Stimulated activated CD8-positive, alpha-beta memory T cell treated with anti-CD3 and anti-CD28 coated beads, Interleukin-7, amount 100 ng/mL, for 24 hours (primary cell): ENCODE data around the gene KCNQ4.

Experiments
- DNase-seq: peaks from one replicate; pipeline ENCODE4 v3.0.0-alpha.2; 2020; ENCODE audit warnings: low read depth

KCNQ4 gene

DNA sequence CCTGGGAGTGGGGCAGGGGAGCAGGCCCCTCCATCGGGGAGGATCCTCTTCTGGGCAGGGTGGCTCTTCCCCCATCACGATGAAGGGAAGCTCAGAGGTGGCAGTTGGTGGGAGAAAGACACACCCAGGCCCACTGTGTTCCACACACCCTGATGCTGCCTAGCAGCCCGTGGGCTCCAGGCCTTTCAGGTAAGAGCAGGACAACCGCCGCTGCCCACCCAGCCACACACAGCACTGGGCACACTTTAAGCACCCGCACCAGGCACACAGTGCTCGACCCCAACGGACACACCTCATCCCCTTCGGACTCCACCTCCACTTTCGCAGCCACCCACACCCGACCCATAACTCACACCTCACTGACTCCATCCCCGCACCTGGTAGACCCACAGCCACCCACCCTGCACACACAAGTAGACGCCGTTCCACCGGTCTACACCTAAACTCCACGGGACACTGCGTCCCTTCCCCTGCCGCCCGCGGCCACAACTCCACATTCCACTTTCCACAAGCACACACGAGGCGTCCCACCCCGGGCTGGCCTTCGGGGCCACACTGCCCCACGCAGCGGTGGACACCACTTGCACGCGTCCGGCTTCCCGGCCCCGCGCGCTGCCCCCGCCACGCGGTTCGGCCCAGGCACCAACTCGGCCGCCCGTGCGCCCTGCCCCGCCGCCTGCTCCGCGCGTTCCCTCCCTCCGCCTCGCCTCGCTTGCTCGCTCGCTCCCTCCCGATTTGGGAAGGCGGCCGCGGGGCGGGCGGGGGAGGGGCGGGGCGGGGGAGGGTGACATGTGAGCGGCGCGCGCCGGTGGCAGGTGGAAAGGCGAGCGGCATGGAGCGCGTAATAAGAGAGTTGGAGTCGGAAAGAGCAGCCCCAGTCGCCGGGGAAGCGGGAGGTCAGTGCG lies at the start of gene KCNQ4:
Gene KCNQ4, plus strand, starts transcription at position 787 of the 905 bp plus-strand sequence. CDS start 307 bp downstream, outside the sequence.
- DNase-seq: no peak

DNA sequence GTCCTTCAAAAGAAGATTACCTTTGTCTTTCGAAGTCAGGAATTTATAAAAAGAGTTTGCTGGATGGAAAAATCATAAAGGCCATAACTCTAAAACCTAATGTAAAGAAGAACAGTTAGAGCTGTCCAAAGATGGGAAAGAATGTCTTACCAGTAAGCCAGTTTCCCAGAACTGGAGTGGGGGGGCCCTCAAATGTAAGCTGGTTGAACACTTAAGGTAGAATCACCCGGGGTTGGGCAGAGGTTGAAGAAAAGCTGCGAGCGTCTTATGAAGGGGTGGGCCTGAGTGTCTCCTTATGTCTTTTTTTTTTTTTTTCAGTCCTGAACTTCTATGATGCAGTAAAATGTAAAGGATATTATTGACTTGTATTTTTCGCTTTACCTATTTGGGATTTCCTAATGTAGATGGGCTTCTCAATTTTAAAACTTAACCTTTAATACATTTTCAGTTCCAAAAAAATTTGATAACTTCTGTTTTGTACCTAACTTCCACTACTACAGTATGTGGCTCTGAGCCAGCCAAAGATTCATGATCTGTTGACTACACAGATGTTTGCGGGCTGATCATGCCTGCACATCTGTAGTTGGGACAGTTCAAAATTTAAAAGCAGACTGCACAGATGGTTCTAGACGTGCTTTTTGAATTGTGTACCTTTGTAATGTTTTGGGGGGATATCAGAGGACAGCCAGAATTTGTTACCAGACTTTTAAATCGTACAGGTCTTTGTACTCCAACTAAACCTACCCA lies 48.5 kb upstream of the KCNQ4 start:
- DNase-seq: no peak

DNA sequence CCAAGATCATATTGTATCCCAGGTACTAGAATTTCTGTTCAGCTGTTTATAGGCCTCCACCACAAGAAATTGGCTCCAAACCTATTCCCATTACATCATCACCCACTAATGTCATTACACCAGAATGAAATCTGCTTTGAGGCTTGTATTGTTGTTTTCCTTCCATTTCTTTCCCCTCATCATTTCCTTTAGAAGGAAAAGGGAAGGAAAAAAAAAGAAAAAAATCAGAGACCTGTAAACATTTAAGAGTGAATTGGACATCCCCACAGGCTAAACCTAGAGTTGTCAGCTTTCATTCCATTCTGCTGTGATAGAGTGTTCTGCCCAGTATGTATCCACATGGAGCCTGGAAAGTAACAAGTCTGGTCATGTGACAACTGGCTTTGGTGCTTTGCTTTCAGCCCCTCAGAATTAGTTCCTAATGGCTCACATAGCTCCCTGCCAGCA lies 47.5 kb upstream of the KCNQ4 start:
- DNase-seq: no peak

DNA sequence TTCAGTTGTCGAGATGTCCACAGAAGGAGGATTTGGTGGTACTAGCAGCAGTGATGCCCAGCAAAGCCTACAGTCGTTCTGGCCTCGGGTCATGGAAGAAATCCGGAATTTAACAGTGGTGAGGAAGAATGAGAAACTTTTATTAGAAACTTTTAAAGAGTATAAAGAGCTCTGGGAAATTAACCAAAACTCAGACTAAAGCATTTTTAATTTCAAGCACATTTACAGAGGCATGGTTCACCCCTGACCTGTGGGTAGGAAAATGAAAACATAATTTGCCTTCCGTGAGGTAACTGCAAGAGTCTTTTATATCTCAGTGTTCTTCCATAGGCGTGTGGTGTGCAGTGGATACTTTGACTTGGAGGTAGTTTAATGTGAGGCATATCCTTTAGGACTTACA lies 44.8 kb upstream of the KCNQ4 start:
- no peak for DNase-seq

DNA sequence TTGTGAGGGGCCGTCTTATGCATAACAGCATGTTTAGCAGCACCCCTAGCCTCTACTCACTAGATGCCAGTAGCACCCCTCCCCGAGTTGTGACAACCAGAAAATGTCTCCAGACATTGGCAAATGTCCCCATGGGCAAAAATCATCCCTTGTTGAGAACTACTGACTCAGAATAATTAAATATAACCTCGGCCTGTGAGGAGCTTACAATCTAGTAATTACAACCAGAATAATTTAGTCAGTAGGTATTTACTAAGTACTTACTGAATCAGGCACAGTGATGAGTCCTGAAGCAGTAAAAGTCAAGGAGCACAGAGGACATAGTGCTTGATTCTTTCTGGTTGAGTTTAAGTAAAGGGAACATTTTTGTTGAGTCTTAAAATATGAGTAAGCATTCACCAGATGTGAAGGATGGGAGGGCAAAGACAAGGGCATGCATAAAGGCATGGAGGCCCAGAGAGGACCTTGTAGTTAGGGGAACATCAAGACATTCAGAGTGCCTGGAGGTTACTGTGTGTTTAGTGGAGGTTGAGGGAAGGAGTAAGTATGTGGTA lies 44.1 kb upstream of the KCNQ4 start:
- DNase-seq: no peak

DNA sequence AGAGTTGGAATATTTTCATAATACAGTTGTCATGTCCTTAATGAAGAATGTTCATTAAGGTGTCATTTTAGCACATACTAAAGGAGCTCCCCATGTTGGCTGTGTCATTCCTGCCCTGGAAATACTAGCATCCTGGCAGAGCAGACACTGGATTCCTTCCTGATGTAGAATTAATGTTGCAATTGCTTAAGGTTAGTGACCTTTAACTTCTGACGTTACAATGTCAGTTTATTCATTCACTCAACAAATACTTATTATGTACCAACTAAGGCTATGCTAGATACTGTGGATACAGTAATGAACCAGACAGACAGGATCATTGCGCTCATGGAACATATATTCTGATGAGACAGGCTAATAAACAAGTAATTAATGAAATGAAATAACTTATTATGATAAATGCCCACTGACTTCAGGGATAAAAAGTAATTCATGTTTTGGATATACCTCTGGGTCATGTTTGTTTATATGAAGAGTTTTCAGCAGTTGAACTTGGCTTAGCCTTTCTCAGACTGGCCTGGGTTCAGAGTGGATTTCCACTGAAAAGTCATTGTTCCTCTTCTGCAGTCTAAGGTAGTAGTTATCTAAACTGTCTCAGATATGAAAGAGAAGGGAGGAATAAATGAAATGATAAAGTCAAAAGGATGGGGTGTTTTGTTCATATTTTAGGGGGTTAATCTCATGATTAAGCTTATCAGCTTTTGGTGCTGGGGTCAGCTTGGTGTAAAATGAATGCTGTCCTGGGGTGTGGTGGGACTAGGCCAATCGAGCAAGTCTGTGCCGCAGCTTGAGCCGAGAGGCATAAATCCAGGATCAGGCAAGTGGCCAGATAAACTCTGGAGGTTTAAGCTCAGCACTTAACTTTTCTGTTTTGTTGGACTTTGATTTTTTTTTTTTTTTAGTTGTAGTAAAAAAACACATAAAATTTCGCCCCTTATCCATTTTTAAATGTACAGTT lies 43.3 kb upstream of the KCNQ4 start:
- no peak for DNase-seq

DNA sequence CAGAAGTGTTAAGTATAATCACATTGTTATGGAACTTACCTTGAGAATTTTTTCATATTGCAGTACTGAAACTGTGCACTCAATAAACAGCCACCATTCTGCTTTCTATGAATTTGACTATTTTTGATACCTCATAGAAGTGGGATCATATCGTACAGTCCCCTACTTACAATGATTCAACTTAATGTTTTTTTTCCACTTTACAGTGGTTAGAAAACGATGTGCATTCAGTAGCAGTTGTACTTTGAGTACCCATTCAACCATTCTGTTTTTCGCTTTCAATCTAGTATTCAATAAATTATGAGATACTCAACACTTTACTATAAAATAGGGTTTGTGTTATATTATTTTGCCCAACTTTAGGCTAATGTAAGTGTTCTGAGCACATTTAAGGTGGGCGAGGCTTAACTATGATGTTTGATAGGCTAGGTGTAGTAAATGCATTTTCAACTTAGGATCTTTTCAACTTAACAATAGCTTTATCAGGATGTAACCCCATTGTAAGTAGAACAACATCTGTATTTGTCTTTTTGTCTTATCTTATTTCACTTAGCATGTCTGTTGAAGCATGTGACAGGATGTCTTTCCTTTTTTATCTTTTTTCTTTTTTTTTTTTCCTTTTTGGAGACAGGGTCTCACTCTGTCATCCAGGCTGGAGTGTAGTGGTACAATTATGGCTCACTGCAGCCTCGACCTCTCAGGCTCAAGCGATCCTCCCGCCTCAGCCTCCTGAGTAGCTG lies 42.4 kb upstream of the KCNQ4 start:
- no peak for DNase-seq

DNA sequence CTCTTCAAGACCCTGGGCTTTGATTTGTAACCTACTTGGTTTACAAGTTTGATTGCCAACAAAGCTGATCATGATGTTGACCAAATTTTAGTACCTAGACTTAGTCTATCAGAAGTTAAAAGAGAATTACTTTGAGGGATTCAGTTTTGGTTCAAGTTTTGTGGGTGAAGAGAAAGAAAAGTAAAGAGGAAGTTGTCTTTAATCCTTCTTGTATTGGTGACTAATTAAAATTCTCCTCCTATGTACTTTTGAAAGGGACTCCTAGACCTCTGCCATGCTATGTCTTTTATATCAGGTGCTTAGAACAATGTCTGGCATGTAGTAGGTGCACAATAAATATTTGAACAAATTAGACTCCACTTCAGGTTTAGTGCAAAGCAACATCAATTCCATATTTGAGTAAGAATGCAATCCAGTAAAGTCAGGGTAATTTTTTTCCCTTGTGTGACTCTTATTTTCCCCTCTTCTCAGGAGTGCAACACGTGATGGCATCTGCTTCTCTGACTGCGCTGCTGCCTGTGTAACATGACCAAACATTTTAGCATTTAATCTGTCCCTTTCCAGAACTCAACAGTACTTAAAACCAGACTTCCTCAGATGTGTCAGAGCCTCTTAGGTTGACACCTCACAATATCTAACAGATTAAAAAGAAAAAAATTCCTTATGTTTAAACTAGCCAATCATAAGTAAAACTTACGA lies 41.1 kb upstream of the KCNQ4 start:
- DNase-seq: no peak

DNA sequence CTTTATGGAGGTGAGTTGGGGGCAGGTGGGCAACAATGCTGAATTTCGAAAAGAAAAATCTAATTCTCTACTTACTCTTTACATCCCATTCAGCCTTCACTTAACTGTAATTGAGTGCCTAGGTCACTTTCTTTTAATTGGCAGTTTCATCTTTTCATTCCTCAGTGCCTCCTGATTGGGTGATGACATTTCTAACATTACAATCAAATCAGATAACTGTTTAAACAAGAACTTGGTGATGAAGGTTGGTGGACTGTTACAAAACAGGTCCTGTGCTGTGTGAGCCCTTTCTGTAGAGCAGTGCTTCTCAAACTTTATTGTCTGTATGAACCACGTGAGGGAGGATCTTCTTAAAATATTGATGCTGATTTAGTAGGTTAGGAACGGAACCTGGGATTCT lies 40.1 kb upstream of the KCNQ4 start:
- DNase-seq: no peak

DNA sequence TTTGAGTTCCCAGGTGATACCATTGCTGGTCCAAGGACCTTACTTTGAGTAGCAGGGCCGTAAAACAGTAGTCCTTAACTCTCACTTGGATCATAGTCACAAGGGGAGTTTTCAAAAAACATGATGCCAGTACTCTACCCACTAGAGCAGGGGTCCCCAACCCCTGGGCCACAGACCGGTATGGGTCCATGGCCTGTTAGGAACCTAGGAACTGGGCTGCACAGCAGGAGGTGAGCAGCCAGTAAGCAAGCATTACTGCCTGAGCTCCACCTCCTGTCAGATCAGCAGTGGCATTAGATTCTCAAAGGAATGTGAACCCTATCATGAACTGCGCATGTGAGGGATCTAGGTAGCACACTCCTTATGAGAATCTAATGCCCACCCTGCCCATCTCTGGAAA lies 39.7 kb upstream of the KCNQ4 start:
- DNase-seq: no peak

DNA sequence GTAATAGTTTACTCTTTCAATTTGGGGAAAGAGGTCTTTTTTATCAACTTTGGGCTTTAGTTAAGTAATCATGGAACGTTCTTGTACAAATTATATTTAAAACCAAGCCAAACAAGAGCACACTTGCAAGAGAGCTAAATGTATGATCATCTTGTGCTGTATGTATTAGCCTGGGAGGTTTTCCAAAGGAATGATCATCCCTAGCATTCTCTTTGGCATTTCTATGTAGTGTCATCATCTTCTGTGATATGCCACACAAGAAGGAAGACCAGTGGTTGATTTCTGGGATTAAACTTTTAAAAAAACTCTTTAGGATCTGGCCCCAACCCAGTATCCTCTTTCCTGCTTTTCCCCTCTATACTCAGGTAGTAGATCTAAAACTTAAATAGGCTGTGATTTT lies 38.4 kb upstream of the KCNQ4 start:
- DNase-seq: no peak

DNA sequence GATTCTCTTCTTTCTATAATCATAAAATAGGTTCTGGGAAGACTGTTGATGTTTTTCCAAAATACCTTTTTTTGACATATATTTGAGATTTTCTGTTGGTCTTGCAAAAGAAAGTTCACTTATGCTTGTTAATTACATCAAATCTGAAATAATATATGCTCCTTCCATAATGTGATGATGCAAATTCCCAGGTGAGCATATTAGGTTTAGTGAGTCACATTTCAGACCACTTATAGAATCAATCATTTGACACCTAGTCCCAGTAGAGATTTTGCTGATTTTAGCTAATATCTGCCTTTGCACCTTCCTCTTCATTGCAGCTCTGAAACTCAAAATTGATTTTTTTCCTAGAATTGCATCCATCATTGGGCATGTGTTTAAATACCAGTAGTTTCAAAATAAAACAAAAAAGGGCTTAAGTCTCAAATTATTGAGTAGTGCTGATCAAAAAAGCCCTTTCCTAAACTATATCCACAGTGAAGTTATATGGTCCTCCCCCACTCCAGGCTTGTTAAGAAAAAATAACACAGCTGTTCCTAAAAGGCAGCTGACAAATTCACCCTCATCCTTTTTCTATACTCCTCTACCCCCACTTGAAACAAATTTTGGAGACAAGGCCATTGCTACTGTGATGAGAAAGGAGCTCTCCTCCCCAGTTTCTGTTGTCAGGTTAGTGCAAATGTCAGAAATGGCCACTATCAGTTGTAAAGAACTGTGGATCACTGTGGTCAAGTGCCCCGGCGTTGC lies 37.1 kb upstream of the KCNQ4 start:
- no peak for DNase-seq

DNA sequence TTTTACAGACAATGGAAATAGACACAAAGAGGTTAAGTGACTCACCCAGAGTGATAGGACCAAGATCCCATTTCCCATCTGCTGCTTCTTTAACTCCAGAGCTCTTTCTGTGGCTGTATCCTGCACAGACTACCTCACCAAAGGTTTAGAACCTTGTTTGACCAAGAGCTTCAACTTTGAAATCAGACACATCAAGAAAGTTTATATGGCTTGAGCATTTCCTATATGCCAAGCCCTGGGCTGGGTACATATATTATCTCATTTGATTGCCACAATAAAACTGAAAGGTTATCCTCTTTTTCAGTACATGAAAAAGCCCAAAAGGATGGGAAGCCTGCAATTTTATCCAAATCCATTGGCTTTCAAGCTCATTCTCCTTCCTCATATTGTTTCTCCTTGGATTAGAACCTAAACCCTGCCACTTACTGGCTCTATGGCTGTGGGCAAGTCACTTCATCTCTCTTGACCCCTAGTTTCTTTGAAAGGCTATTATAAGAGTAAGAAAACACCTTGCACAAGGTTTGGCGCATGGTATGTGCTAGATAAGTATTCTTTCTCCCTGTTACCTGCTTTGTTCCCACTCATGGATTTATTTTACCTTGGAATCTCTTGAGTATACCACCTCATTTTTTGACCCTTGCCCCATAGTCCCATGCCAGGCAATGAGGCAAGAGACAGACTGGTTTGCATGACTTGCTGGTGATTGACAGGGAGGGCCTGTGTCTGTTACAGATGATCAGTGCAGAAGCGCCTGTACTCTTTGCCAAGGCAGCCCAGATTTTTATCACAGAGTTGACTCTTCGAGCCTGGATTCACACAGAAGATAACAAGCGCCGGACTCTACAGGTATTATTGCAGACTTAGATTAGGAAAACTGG lies 34.5 kb upstream of the KCNQ4 start:
- DNase-seq: no peak

DNA sequence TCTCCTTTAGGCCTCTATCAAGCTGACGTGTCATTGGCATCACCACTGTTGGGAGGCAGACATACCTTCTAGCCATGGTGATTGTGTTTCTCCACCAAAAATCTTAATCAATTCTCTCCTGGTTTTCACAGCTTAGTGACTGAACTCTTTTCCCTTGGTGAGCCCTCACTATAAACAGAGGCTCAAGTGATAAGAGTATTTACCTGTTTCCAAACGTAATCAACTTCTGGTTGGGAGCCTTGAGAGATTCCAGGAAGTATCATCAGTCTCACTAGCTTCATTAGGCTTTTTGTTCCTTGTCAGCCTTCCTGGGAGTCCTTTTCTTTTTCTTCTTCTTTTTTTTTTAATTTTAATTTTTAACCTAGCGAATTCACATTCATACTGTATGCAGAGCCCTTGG lies 33.8 kb upstream of the KCNQ4 start:
- no peak for DNase-seq

DNA sequence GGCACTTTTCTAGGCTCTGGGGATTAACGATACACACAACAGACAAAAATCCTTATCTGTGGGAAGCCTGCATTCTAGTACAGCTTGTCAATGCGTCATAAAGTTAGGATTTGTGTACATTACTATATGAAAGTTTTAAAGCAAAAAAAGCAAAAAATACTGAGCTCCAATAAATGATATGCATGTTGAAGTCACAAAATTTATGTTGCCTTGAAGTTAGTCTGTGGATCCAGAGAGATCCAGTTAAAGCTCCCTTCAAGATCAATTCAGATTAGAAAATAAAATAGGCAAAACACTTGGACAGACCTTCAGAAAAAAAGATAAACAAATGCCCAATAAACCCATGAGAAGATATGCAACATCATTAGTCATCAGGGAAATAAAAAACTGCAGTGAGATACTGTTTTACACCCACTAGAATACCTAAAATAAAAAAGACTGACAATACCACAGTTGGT lies 33.1 kb upstream of the KCNQ4 start:
- no peak for DNase-seq

DNA sequence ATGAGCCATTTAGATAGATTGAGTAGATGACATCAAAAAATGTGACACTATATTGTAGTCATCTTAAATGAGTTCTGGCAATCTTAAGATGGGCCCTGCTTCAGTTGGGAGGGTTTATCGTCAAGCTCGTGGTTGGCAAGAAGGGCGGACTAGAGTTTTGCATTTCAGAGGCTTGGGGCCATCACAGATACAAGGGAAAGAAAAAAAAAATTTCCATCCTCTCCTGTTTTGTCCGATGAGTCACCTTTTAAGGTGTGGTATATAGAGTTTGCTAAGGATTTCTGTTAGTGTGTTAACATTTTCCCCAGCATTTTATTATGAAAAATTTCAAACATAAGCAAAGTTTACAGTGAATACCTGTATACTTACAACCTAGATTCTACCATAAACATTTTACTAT lies 31.8 kb upstream of the KCNQ4 start:
- no peak for DNase-seq

DNA sequence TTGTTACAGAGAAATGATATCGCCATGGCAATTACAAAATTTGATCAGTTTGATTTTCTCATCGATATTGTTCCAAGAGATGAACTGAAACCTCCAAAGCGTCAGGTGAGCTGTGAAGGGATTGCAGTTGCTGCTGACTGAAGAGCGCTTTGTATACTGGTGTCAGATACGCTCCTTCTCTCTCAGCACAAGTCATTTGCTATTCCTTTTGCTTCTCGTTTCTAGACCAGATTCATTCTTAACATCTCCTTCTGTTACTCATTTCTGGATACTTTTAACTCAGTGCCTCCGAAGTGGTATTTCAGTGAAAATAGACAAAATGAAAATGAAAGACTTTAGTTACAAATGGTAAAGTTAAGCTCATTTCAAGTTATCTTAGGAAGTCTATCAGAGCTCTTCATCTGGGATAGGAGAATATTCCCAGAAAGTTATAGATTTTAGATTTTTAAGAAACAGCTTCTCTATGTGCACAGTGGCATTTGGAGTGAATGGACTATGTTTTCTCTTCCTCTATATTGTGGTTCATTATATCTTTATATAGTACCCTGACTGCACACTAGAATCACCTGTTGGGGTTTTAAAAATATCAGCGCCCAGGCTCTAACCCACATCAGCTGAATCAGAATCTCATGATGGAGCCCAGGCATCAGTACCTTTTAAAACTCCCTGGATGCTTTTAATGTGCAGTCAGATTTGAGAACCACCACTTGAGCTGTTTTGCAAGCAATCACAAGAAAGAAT lies 30.3 kb upstream of the KCNQ4 start:
- DNase-seq: no peak

DNA sequence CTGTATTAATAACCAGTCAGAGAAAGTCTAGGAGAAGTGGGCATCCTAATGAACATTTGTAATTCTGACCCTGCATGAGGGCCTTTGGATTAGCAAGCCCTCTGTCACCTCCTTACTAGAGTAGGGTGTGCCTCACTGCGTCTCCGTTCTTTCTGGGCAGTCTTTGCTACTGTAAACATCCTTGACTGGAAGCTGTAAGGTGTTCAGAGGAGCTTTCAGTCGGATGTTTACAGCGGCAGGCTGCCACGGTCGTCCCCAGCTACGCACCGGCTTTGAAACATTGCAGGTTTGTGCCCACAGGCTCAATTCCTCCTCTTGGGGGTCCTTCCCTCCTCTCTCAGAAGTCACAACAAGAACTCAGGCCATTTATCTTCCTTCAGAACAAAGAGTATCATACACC lies 29.4 kb upstream of the KCNQ4 start:
- DNase-seq: no peak
